ENCODE data around the gene ENOX1. TPM values are rescaled to one million over a fixed set of nuclear protein-coding genes. Genes with fewer than 3 reads are reported as not detected.

Gene ENOX1
- total and polyA plus RNA-seq, 3 donors from 2014 or later, result 11.0 to 14.2 (median 11.5) TPM

DNA sequence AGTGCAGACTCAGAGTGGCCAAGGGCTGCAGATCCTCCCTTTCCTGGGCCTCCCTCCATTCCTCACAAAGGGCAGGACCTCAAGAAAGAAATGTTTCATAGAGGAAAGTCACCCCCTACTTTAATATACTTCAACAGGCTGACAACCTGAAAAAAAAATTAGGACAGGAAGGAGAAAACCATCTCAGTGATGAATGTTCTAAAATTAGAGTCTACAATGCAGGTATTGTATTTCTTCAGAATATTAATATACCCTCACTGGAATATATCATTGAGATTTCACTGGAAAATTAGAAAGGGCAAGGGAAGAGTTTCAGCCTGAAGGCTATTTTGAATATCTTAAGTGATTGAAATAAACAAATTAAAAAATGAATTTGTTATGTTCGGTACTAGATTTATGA, 586.5 kb downstream of the ENOX1 start:
- H3K4me3 ChIP-seq, result no peak overlapping the region
- H3K36me3 ChIP-seq (ENCODE audit: low read depth, missing control alignments), result no peaks in the 10 kb centered on the region
- no peaks in the 10 kb centered on the region for H3K27me3 ChIP-seq
- H3K9me3 ChIP-seq, result no peaks in the 10 kb centered on the region
- intact Hi-C loops (cut with DNase I; ENCODE audit: low total_unique reads), result no loop called here
- no peaks in the 10 kb centered on the region for H3K4me1 ChIP-seq
- no peak overlapping the region for H3K27ac ChIP-seq
- 91 to 100% methylated on average over 1 of the region's 1 CpG for WGBS, 2 donors
- DNase-seq, result no peak
- no peak for TF ChIP-seq POLR2A (IDR thresholded peaks at IDR 0.05)
- TF ChIP-seq, protein P1, sequence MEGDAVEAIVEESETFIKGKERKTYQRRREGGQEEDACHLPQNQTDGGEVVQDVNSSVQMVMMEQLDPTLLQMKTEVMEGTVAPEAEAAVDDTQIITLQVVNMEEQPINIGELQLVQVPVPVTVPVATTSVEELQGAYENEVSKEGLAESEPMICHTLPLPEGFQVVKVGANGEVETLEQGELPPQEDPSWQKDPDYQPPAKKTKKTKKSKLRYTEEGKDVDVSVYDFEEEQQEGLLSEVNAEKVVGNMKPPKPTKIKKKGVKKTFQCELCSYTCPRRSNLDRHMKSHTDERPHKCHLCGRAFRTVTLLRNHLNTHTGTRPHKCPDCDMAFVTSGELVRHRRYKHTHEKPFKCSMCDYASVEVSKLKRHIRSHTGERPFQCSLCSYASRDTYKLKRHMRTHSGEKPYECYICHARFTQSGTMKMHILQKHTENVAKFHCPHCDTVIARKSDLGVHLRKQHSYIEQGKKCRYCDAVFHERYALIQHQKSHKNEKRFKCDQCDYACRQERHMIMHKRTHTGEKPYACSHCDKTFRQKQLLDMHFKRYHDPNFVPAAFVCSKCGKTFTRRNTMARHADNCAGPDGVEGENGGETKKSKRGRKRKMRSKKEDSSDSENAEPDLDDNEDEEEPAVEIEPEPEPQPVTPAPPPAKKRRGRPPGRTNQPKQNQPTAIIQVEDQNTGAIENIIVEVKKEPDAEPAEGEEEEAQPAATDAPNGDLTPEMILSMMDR (IDR thresholded peaks at IDR 0.05), result no peak

DNA sequence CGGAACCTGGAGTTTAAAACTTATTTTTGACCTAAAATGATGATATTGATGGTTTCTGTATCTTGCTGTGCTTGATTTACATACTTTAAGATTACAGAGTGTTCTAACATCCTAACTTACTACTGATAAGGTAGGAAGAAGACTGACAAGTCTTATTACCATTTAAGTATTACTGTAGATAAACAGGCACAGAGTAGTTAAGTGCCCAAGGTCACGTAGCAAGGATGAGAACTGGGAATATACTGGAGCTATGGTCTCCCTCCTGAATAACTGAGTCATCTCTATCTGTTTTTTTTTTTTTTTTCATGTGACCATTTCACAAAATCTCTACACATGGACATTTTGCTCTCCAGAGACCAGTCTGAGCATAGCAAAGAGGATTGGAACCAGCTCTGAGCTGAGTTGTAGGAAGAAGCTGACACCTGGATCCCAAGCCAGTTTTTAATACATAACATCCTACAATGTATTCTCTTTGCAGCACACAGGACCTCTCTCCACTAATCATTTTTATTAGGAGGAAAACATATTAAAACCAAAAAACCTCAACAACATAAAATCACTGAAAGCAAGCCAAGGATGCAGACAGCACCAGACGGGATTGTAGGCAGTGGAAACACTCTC, 589.9 kb downstream of the ENOX1 start:
- Histone ChIP-seq H3K27ac (no peak overlapping the region), H3K4me1 (no peaks in the 10 kb centered on the region), H3K27me3 (no peaks in the 10 kb centered on the region), H3K9me3 (no peaks in the 10 kb centered on the region), H3K36me3 (ENCODE audit: low read depth, missing control alignments) (no peaks in the 10 kb centered on the region), H3K4me3 (no peak overlapping the region)
- DNase-seq, result no peak
- no peak for TF ChIP-seq POLR2A (IDR thresholded peaks at IDR 0.05)
- TF ChIP-seq, protein P1 (IDR thresholded peaks at IDR 0.05), result no peak
- intact Hi-C loops (cut with DNase I; ENCODE audit: low total_unique reads), result no loop called here
- 50 to 56% methylated on average over 3 of the region's 3 CpGs for WGBS, 2 donors

DNA sequence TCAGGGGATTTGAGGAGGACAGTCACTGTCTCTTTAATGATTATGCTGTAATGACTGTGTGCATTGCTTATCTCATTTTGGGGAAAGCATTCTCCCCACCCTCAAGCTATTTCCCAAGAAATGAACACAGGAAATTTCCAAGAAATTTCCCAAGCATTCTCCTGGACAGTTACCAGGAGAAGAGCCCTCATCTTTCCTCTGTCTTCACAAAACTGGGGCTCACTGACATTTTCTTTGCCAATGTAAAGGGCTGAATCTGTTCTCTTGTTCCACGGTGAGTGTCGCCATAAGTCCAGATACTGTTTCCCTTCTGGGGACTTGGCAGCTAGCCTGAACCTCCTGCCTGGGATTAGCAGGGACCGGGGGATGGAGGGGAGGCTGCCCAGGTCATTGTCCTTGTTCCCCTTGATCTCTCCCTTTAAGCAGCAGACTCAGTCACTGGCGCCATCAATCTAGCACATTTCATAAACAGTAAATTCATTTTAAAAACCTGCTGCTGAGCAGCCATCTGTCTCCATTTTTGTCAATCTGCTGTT, 590.6 kb downstream of the ENOX1 start:
- WGBS, 2 donors, result 40 to 42% methylated on average over 4 of the region's 4 CpGs
- Histone ChIP-seq H3K27ac (no peak overlapping the region), H3K4me3 (no peak overlapping the region), H3K36me3 (ENCODE audit: low read depth, missing control alignments) (no peaks in the 10 kb centered on the region), H3K27me3 (no peaks in the 10 kb centered on the region), H3K9me3 (no peaks in the 10 kb centered on the region), H3K4me1 (no peaks in the 10 kb centered on the region)
- intact Hi-C loops (cut with DNase I; ENCODE audit: low total_unique reads), result no loop called here
- TF ChIP-seq, protein P1 (IDR thresholded peaks at IDR 0.05), result no peak
- TF ChIP-seq POLR2A (IDR thresholded peaks at IDR 0.05), result no peak
- DNase-seq, result peak; percentile 57

DNA sequence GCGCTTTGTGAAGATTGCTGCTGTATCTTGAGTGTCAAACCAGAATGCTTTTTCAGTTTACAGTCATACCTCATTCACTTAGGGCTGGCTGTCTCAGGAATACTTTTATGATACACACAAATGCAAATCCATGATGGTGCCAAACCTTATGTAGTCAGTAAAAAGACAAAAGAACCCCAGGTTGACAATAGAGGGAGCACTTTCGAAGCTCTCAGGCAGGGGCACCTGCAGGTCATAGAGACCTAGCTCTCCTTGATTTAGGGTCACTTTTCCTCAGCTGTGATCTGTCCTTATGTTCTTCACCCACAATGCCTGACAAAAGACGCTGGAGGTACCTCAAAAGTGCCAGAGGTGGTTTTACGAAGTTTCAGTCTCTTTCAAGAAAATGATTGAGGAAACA, 591.2 kb downstream of the ENOX1 start:
- intact Hi-C loops (cut with DNase I; ENCODE audit: low total_unique reads), result no loop called here
- no peaks in the 10 kb centered on the region for H3K27me3 ChIP-seq
- H3K4me1 ChIP-seq, result no peaks in the 10 kb centered on the region
- TF ChIP-seq, protein P1 (IDR thresholded peaks at IDR 0.05), result no peak
- TF ChIP-seq POLR2A (IDR thresholded peaks at IDR 0.05), result no peak
- no peaks in the 10 kb centered on the region for H3K9me3 ChIP-seq
- H3K27ac ChIP-seq, result no peak overlapping the region
- no peak for DNase-seq
- no peaks in the 10 kb centered on the region for H3K36me3 ChIP-seq (ENCODE audit: low read depth, missing control alignments)
- WGBS, 2 donors, result 82 to 88% methylated on average over 4 of the region's 4 CpGs
- no peak overlapping the region for H3K4me3 ChIP-seq

DNA sequence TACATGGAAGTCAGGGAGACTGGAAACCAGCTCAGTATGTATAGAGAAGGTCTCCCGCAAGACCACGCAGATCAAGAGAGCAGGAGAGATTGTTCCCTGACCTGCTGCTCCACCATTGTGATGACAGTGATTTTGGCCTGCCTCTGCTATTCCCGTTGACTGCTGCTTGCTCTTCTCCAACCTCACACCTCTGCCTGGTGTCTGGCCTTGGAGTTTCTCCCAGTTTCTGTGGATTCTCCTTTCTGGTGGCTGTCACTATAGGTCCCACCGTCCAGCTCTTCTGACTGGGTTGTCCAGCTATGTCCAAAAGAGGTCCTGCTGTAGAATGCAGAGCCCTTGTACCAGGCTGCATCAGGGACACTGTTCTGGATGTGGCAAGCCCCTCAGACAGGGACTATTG, 591.7 kb downstream of the ENOX1 start:
- intact Hi-C loops (cut with DNase I; ENCODE audit: low total_unique reads), result no loop called here
- Histone ChIP-seq H3K4me3 (no peak overlapping the region), H3K36me3 (ENCODE audit: low read depth, missing control alignments) (no peaks in the 10 kb centered on the region), H3K27ac (no peak overlapping the region), H3K4me1 (no peaks in the 10 kb centered on the region), H3K27me3 (no peaks in the 10 kb centered on the region), H3K9me3 (no peaks in the 10 kb centered on the region)
- no peak for DNase-seq
- 78 to 83% methylated on average over 4 of the region's 4 CpGs for WGBS, 2 donors
- TF ChIP-seq, protein P1 (IDR thresholded peaks at IDR 0.05), result no peak
- no peak for TF ChIP-seq POLR2A (IDR thresholded peaks at IDR 0.05)

All from testis (tissue), 3 donors.